H1 (cell line): Measurements from ENCODE around the gene PPP2R5B. TPM values are rescaled to one million over a fixed set of nuclear protein-coding genes. Genes with fewer than 3 reads are reported as not detected.

Experiments
- CTCF ChIA-PET: fragments of 300-600 bp; sonication (Branson Sonifier 250); formaldehyde crosslinking; loops from one replicate; lab custom pipeline; 2021; ENCODE audit not compliant: partially characterized antibody; lab: Charles Lee
- POLR2A ChIA-PET: fragments of 300-600 bp; sonication (Branson Sonifier 250); formaldehyde crosslinking; loops from one replicate; lab custom pipeline; 2021; ENCODE audit warnings: inconsistent platforms; ENCODE audit not compliant: partially characterized antibody; lab: Charles Lee
- DNase-seq, 2 experiments: peaks; one replicate each; pipeline versions ENCODE4 v3.0.0 to v3.0.0-alpha.2; 2010 to 2022; ENCODE audit warnings: low spot score in 2 of 2, low read depth in 1 of 2, mixed read lengths in 1 of 2
- FAIRE-seq: peaks from 2 replicates; lab custom pipeline; 2011; peaks lifted over from hg19 to GRCh38; lab: Jason Lieb, UNC
- H2AFZ ChIP-seq: 2 replicates; pipeline ENCODE4 v1.8.1; 2012; ENCODE audit warnings: low read length, inconsistent platforms
- H2AK5ac ChIP-seq: 2 replicates; pipeline ENCODE4 v1.6.1; 2013; ENCODE audit warnings: low read depth, low read length
- H2BK120ac ChIP-seq: replicated peaks from 2 replicates; pipeline ENCODE3; 2013; ENCODE audit warnings: low read depth, low read length, inconsistent platforms
- H2BK12ac ChIP-seq: 2 replicates; pipeline ENCODE4 v1.6.1; 2013; ENCODE audit warnings: low read depth, low read length
- H2BK15ac ChIP-seq: 2 replicates; pipeline ENCODE4 v1.6.1; 2013; ENCODE audit warnings: low read length
- H2BK20ac ChIP-seq: 2 replicates; pipeline ENCODE4 v1.6.1; 2013; ENCODE audit warnings: low read length
- H2BK5ac ChIP-seq: 2 replicates; pipeline ENCODE4 v1.6.1; 2013; ENCODE audit warnings: low read depth, low read length
- H3K14ac ChIP-seq: 2 replicates; pipeline ENCODE4 v1.6.1; 2013; ENCODE audit warnings: inconsistent platforms; ENCODE audit not compliant: insufficient read length
- H3K18ac ChIP-seq: 2 replicates; pipeline ENCODE4 v1.6.1; 2013; ENCODE audit warnings: low read length; ENCODE audit errors: extremely low read depth
- H3K23ac ChIP-seq: 2 replicates; pipeline ENCODE4 v1.6.1; 2013; ENCODE audit warnings: inconsistent platforms; ENCODE audit not compliant: insufficient read length
- H3K23me2 ChIP-seq: 2 replicates; pipeline ENCODE4 v1.6.1; 2013; ENCODE audit warnings: low read depth, low read length
- H3K27ac ChIP-seq: 2 replicates; pipeline ENCODE4 v1.6.1; 2011; ENCODE audit warnings: low read depth, low read length, inconsistent platforms
- H3K27me3 ChIP-seq, 4 experiments: replicated peaks in 1 of 4; 1 replicate in 1 of 4; 2 replicates in 3 of 4; pipeline versions ENCODE4 v1.6.1 to v1.8.1; 2011 to 2013; ENCODE audit warnings: low read length in 3 of 4, mild to moderate bottlenecking in 3 of 4, inconsistent platforms in 2 of 4, mixed read lengths in 2 of 4, moderate library complexity in 1 of 4; ENCODE audit not compliant: control insufficient read depth in 3 of 4, insufficient read depth in 3 of 4; ENCODE audit errors: extremely low read depth in 1 of 4
- H3K36me3 ChIP-seq, 4 experiments: 2 replicates each; pipeline versions ENCODE4 v1.6.1 to v1.8.1; 2011 to 2013; ENCODE audit warnings: mild to moderate bottlenecking in 4 of 4, low read length in 3 of 4, moderate library complexity in 2 of 4, control low read depth in 1 of 4, inconsistent platforms in 1 of 4; ENCODE audit not compliant: insufficient read depth in 4 of 4, control insufficient read depth in 2 of 4
- H3K4ac ChIP-seq: replicated peaks from 2 replicates; pipeline ENCODE3; 2013; ENCODE audit warnings: low read length, low read depth, mixed read lengths, inconsistent platforms; ENCODE audit not compliant: insufficient read length
- H3K4me1 ChIP-seq, 4 experiments: replicated peaks in 1 of 4; 1 replicate in 1 of 4; 2 replicates in 3 of 4; pipeline versions ENCODE4 v1.6.1 to v1.8.1; 2011 to 2013; ENCODE audit warnings: low read length in 3 of 4, inconsistent platforms in 2 of 4, mixed read lengths in 1 of 4; ENCODE audit not compliant: insufficient read depth in 4 of 4, control insufficient read depth in 3 of 4
- H3K4me2 ChIP-seq, 2 experiments: 2 replicates each; pipeline versions ENCODE4 v1.6.1 to v1.8.1; 2011 to 2013; ENCODE audit warnings: low read depth in 2 of 2, low read length in 2 of 2, control low read depth in 1 of 2, inconsistent platforms in 1 of 2, mild to moderate bottlenecking in 1 of 2; ENCODE audit not compliant: insufficient read depth in 1 of 2
- H3K4me3 ChIP-seq, 4 experiments: fragments of 200-600, 300-600 bp in 1 of 4; sonication (generic), shearing (Covaris generic), sonication (Bioruptor Twin) in 1 of 4; 2 replicates each; pipeline versions ENCODE4 v1.5.1 to v1.8.1; 2011 to 2016; ENCODE audit warnings: low read length in 4 of 4, low read depth in 3 of 4, control low read depth in 2 of 4, inconsistent platforms in 2 of 4, mild to moderate bottlenecking in 2 of 4, mixed read lengths in 1 of 4, moderate library complexity in 1 of 4; ENCODE audit not compliant: insufficient read depth in 2 of 4; ENCODE audit errors: extremely low read depth in 1 of 4
- H3K56ac ChIP-seq: replicated peaks from 2 replicates; pipeline ENCODE3; 2013; ENCODE audit warnings: low read depth, mild to moderate bottlenecking, mixed read lengths, low read length, inconsistent platforms; ENCODE audit not compliant: insufficient read length
- H3K79me1 ChIP-seq: 2 replicates; pipeline ENCODE4 v1.6.1; 2013; ENCODE audit warnings: low read depth, low read length, control low read depth
- H3K79me2 ChIP-seq, 2 experiments: 2 replicates each; pipeline versions ENCODE4 v1.6.1 to v1.8.1; 2012 to 2013; ENCODE audit warnings: low read length in 2 of 2, mild to moderate bottlenecking in 2 of 2, inconsistent platforms in 1 of 2; ENCODE audit not compliant: insufficient read depth in 2 of 2, control insufficient read depth in 1 of 2
- H3K9ac ChIP-seq, 4 experiments: replicated peaks in 1 of 4; 1 replicate in 1 of 4; 2 replicates in 3 of 4; pipeline versions ENCODE4 v1.6.1 to v1.8.1; 2011 to 2013; ENCODE audit warnings: low read depth in 3 of 4, low read length in 3 of 4, control low read depth in 2 of 4, mild to moderate bottlenecking in 2 of 4, moderate library complexity in 2 of 4, inconsistent platforms in 1 of 4; ENCODE audit errors: extremely low read depth in 1 of 4
- H3K9me3 ChIP-seq, 2 experiments: 2 replicates each; pipeline versions ENCODE4 v1.6.1 to v1.8.1; 2012 to 2013; ENCODE audit warnings: mild to moderate bottlenecking in 2 of 2, moderate library complexity in 2 of 2, control low read depth in 1 of 2, inconsistent platforms in 1 of 2, low read depth in 1 of 2, low read length in 1 of 2, mixed read lengths in 1 of 2; ENCODE audit not compliant: insufficient read depth in 2 of 2
- H4K20me1 ChIP-seq, 2 experiments: replicated peaks in 1 of 2; 2 replicates each; pipeline versions ENCODE3 to v1.8.1; 2011 to 2013; ENCODE audit warnings: inconsistent platforms in 2 of 2, low read length in 2 of 2, mild to moderate bottlenecking in 1 of 2; ENCODE audit not compliant: insufficient read depth in 2 of 2, control insufficient read depth in 1 of 2
- H4K5ac ChIP-seq: 2 replicates; pipeline ENCODE4 v1.6.1; 2013; ENCODE audit warnings: low read length, low read depth, mixed read lengths, inconsistent platforms; ENCODE audit not compliant: insufficient read length
- H4K8ac ChIP-seq: 2 replicates; pipeline ENCODE4 v1.8.0; 2013; ENCODE audit warnings: mild to moderate bottlenecking, moderate library complexity, low read length, inconsistent platforms; ENCODE audit not compliant: insufficient read depth; ENCODE audit errors: extremely low read depth
- H4K91ac ChIP-seq: replicated peaks from 2 replicates; pipeline ENCODE3; 2013; ENCODE audit warnings: low read length, mixed read lengths, inconsistent platforms; ENCODE audit not compliant: insufficient read length
- KDM4A ChIP-seq: IDR thresholded peaks from one replicate; pipeline ENCODE4 v1.7.1; 2012; ENCODE audit warnings: low read depth, mild to moderate bottlenecking, moderate library complexity, low read length, inconsistent platforms; ENCODE audit not compliant: severe bottlenecking
- KDM5A ChIP-seq: fragments of 200-600 bp; IDR thresholded peaks from 2 replicates; pipeline ENCODE4 v1.7.1; 2012; ENCODE audit warnings: mild to moderate bottlenecking, low read length, inconsistent platforms, mixed read lengths
- RBBP5 ChIP-seq: IDR thresholded peaks from 2 replicates; pipeline ENCODE4 v1.7.1; 2012; ENCODE audit warnings: low read depth, mild to moderate bottlenecking, inconsistent platforms, low read length, moderate library complexity, borderline replicate concordance
- RNF2 ChIP-seq: fragments of 200-900, 300-1000 bp; sonication (generic); IDR thresholded peaks from 2 replicates; pipeline ENCODE4 v1.7.1; 2016; ENCODE audit warnings: borderline replicate concordance, low read depth, mild to moderate bottlenecking, antibody characterized with exemption, low read length; ENCODE audit not compliant: poor library complexity, severe bottlenecking; ENCODE audit errors: missing control alignments
- SIRT6 ChIP-seq: IDR thresholded peaks from one replicate; pipeline ENCODE4 v1.7.1; 2012; ENCODE audit warnings: low read length, inconsistent platforms
- SP1 ChIP-seq: IDR thresholded peaks from 2 replicates; pipeline ENCODE4 v1.6.1; 2011; ENCODE audit warnings: low read depth, low read length
- WGBS, 2 experiments: shearing (Covaris generic) in 1 of 2; methylation state at CpG; one replicate each; pipeline versions ENCODE4 v1.1.6 to v1.1.7; 2013 to 2015; ENCODE audit warnings: low lambda C conversion rate in 2 of 2, mixed read lengths in 2 of 2, inconsistent platforms in 1 of 2, low coverage in 1 of 2, missing lambda C conversion rate in 1 of 2; ENCODE audit not compliant: insufficient replicate concordance in 2 of 2, insufficient coverage in 1 of 2, insufficient read length in 1 of 2; ENCODE audit errors: extremely low coverage in 1 of 2, missing lambda C conversion rate in 1 of 2; 5-methylcytosine and 5-hydroxymethylcytosine counted together
- polyA plus RNA-seq, 7 experiments: library from polyadenylated mRNA; depleted of rRNA in 3 of 7; stranded (reverse) in 5 of 7; unstranded in 2 of 7; fragments of >200 nt in 5 of 7; fragments of 200-250 nt in 2 of 7; gene quantifications; 1 replicate in 5 of 7; 2 replicates in 1 of 7; 4 replicates in 1 of 7; pipeline versions ENCODE4 v1.2.1 to v1.2.3, GENCODE V29; 2011 to 2013; ENCODE audit warnings: missing spikeins in 2 of 7, mixed read lengths in 2 of 7
- total RNA-seq: library from RNA; stranded (reverse); fragmentation: NEBNext Ultra II Directional; extraction: Animal tissue kit (Norgen Biotek cat#: 25700); gene quantifications from 2 replicates; pipeline ENCODE4 v1.2.1, GENCODE V29; 2021
- TF ChIP-seq, protein P1 (sequence below): IDR thresholded peaks from 2 replicates; pipeline ENCODE4 v1.6.1; 2012; ENCODE audit warnings: inconsistent platforms
- TF ChIP-seq, protein P2 (sequence below), 3 experiments: IDR thresholded peaks; 1 replicate in 2 of 3; 2 replicates in 1 of 3; pipeline versions ENCODE4 v1.5.1 to v1.6.1; 2011; ENCODE audit warnings: low read length in 3 of 3, mild to moderate bottlenecking in 3 of 3, inconsistent platforms in 2 of 3, low read depth in 1 of 3, moderate library complexity in 1 of 3; ENCODE audit not compliant: insufficient read depth in 1 of 3; ENCODE audit errors: control extremely low read depth in 1 of 3
- TF ChIP-seq, protein P3 (sequence below): IDR thresholded peaks from 2 replicates; pipeline ENCODE4 v1.6.1; 2011; ENCODE audit warnings: low read depth, mild to moderate bottlenecking, low read length; ENCODE audit not compliant: insufficient read depth

PPP2R5B gene
- total and polyA plus RNA-seq, 2 of the 8 experiments (the other 6 are each of a cell fraction or from before 2014, with no cell fraction given): 4.9 to 5.1 TPM

DNA sequence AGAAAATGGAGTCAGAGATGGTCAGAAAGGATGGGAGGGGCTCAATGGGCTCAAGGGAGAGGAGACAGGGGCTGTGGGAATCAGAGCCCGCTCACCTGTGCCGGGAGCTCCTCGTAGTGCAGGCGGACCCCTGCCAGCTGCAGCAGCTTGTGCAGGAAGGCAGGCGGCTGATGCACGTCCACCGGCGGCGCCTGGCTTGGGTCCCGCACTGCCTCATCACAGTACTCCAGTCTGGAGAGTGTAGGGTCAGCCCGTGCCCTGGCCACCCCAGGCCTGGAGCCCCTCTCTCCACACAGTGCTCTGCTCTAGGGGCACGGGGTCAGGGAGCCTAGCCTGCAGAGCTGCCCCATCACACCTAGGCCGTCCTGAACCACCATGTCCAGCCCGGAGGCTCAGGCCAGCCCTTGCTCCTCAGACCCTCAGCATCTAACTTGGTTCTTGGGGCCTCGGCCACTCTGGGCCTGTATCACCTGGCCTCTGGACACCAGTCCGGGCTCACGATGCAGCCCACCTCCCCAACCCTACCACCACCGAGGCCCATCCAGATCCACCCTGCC is 11.2 kb upstream of the PPP2R5B start:
- FAIRE-seq: no peak
- TF ChIP-seq SIRT6 (no peak), KDM5A (no peak), KDM4A (no peak), RBBP5 (no peak), SP1 (no peak), RNF2 (no peak)
- TF ChIP-seq, protein P1, sequence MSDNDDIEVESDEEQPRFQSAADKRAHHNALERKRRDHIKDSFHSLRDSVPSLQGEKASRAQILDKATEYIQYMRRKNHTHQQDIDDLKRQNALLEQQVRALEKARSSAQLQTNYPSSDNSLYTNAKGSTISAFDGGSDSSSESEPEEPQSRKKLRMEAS: no peak
- TF ChIP-seq, protein P2, sequence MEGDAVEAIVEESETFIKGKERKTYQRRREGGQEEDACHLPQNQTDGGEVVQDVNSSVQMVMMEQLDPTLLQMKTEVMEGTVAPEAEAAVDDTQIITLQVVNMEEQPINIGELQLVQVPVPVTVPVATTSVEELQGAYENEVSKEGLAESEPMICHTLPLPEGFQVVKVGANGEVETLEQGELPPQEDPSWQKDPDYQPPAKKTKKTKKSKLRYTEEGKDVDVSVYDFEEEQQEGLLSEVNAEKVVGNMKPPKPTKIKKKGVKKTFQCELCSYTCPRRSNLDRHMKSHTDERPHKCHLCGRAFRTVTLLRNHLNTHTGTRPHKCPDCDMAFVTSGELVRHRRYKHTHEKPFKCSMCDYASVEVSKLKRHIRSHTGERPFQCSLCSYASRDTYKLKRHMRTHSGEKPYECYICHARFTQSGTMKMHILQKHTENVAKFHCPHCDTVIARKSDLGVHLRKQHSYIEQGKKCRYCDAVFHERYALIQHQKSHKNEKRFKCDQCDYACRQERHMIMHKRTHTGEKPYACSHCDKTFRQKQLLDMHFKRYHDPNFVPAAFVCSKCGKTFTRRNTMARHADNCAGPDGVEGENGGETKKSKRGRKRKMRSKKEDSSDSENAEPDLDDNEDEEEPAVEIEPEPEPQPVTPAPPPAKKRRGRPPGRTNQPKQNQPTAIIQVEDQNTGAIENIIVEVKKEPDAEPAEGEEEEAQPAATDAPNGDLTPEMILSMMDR (IDR thresholded peaks at IDR 0.05; ENCODE audit: control extremely low read depth in 1 of 3, insufficient read depth in 1 of 3, low read depth in 1 of 3, low read length in 3 of 3): no peak
- TF ChIP-seq, protein P3, sequence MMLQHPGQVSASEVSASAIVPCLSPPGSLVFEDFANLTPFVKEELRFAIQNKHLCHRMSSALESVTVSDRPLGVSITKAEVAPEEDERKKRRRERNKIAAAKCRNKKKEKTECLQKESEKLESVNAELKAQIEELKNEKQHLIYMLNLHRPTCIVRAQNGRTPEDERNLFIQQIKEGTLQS: no peak

More for the DNA sequence above, 11.2 kb upstream of the PPP2R5B start:
- DNase-seq: no peak
- Histone ChIP-seq H3K36me3 (peaks cover 4 to 14% (median 8%) of the 10 kb centered on the region in 4 experiments; a peak in 5 of 8 replicates), H3K18ac (no peak overlapping the region), H3K23me2 (peaks cover 13% of the 10 kb centered on the region), H3K27me3 (no peaks in the 10 kb centered on the region), H2BK15ac (no peak overlapping the region), H4K91ac (no peak overlapping the region), H3K4me1 (peaks cover 0 to 11% (median 4%) of the 10 kb centered on the region in 4 experiments; a peak in 5 of 7 replicates), H3K56ac (no peak overlapping the region), H4K8ac (no peak overlapping the region; the same call in 1 of the 2 replicates), H3K4me2 (no peak overlapping the region), H4K20me1 (peaks cover 2% of the 10 kb centered on the region in 2 experiments), H2BK120ac (no peak overlapping the region), H3K27ac (no peak overlapping the region), H2BK12ac (no peak overlapping the region), H3K9ac (no peak overlapping the region), H3K4me3 (no peak overlapping the region), H3K79me1 (0 out of 2 replicates have a peak, but pooled peaks cover 3% of the 10 kb centered on the region), H3K14ac (no peak overlapping the region), H2AK5ac (no peak overlapping the region), H3K4ac (no peak overlapping the region), H3K79me2 (no peaks in the 10 kb centered on the region), H2BK5ac (no peak overlapping the region), H2BK20ac (no peak overlapping the region), H3K23ac (no peak overlapping the region), H3K9me3 (no peaks in the 10 kb centered on the region), H2AFZ (no peak overlapping the region), H4K5ac (no peak overlapping the region)
- WGBS, 2 experiments: 85% methylated on average over 18 of the region's 18 CpGs; no CpG with 5 or more reads in 1 of the 2 experiments
- POLR2A ChIA-PET: no interaction called here
- CTCF ChIA-PET: interaction anchor here (1.2 to 2.4 kb wide), 3 partner anchors 13 to 100 kb away, joined by 4 to 6 read pairs (median 6); partner anchors contain the start of gene ARL2
